HG02884 (cell line): ENCODE data around the gene MRGPRD.
"Not testable (repeated sequence)": the region's sequence is repeated elsewhere in the genome, so short reads cannot be mapped to it uniquely, and the experiment has no call there.

Source experiments
- ATAC-seq: cut with Tn5 transposase; IDR thresholded peaks from one replicate; pipeline ENCODE4 v1.9.1; 2021; ENCODE audit warnings: mild to moderate bottlenecking, moderate library complexity; ENCODE audit not compliant: unreplicated experiment

MRGPRD gene

GRCh38 chr11:69005631-69006368 lies 25.0 kb upstream of the MRGPRD start:
- no peak for ATAC-seq

- no peak for ATAC-seq
These were observed 24.4 kb upstream of the MRGPRD start for GRCh38 chr11:69005183-69005630.

GRCh38 chr11:69004411-69005182 lies 23.8 kb upstream of the MRGPRD start:
- ATAC-seq = no peak

GRCh38 chr11:69003866-69004367 lies 23.1 kb upstream of the MRGPRD start:
- no peak for ATAC-seq

- ATAC-seq = no peak
These were observed 22.6 kb upstream of the MRGPRD start for GRCh38 chr11:69003301-69003865.

GRCh38 chr11:69002570-69003231 lies 21.9 kb upstream of the MRGPRD start:
- no peak for ATAC-seq

GRCh38 chr11:69002110-69002569 lies 21.4 kb upstream of the MRGPRD start:
- ATAC-seq = no peak

- no peak for ATAC-seq
These were observed 20.7 kb upstream of the MRGPRD start for GRCh38 chr11:69001243-69002081.

GRCh38 chr11:69000831-69001242 lies 20.1 kb upstream of the MRGPRD start:
- no peak for ATAC-seq

GRCh38 chr11:69000391-69000790 lies 19.6 kb upstream of the MRGPRD start:
- ATAC-seq = no peak

GRCh38 chr11:68999748-69000355 lies 19.1 kb upstream of the MRGPRD start:
- not testable (repeated sequence) for ATAC-seq

- no peak for ATAC-seq
These were observed 18.4 kb upstream of the MRGPRD start for GRCh38 chr11:68999093-68999747.

- no peak for ATAC-seq
These were observed 17.7 kb upstream of the MRGPRD start for GRCh38 chr11:68998390-68998911.

GRCh38 chr11:68997995-68998348 lies 17.2 kb upstream of the MRGPRD start:
- no peak for ATAC-seq

GRCh38 chr11:68997124-68997994 lies 16.6 kb upstream of the MRGPRD start:
- ATAC-seq = no peak

- ATAC-seq = no peak
These were observed 15.8 kb upstream of the MRGPRD start for GRCh38 chr11:68996376-68997123.

GRCh38 chr11:68994894-68995285 lies 14.1 kb upstream of the MRGPRD start:
- ATAC-seq = no peak
